VCaP (cell line): Measurements from ENCODE around the gene NAP1L3.

Experiments
- H3K27ac ChIP-seq: fragments of 450-650 bp; 2 replicates; pipeline ENCODE4 v1.5.1; 2017
- CTCF ChIP-seq: fragments of 450-650 bp; conservative IDR thresholded peaks from 2 replicates; pipeline ENCODE4 v1.5.1; 2017; ENCODE audit warnings: mild to moderate bottlenecking, moderate library complexity

The NAP1L3 gene

GRCh38 chrX:93673056-93673868, at the start of gene NAP1L3:
Gene NAP1L3, minus strand, starts transcription at chrX:93673578. Its CDS starts 274 bp downstream, at chrX:93673304.
- peak within 1 kb of the TSS; percentile 36 for H3K27ac ChIP-seq
- no peak for TF ChIP-seq CTCF

- no peak overlapping the region for H3K27ac ChIP-seq
- TF ChIP-seq CTCF: no peak
These were observed 37.7 kb upstream of the NAP1L3 start for GRCh38 chrX:93711076-93711475.

- H3K27ac ChIP-seq: no peak overlapping the region
- no peak for TF ChIP-seq CTCF
These were observed 30.3 kb upstream of the NAP1L3 start for GRCh38 chrX:93703701-93704100.

- TF ChIP-seq CTCF: no peak
- H3K27ac ChIP-seq: no peak overlapping the region
These were observed 22.6 kb upstream of the NAP1L3 start for GRCh38 chrX:93695981-93696380.

- TF ChIP-seq CTCF: no peak
- H3K27ac ChIP-seq: peak within 1 kb of the TSS; percentile 36
These were observed 492 bp upstream of the NAP1L3 start, which contains the start of gene FAM133A for GRCh38 chrX:93673869-93674271. Gene FAM133A, plus strand, starts transcription at chrX:93674206. Its CDS starts 35,214 bp downstream, at chrX:93709420.

GRCh38 chrX:93660575-93660974, 12.8 kb downstream of the NAP1L3 start:
- H3K27ac ChIP-seq: no peak overlapping the region
- no peak for TF ChIP-seq CTCF

GRCh38 chrX:93649381-93649780, 24.0 kb downstream of the NAP1L3 start:
- TF ChIP-seq CTCF: no peak
- H3K27ac ChIP-seq: no peak overlapping the region
